Glomerular visceral epithelial cell (primary cell): ENCODE results near the gene MIXL1.

Experiments used
- DNase-seq: peaks from one replicate; pipeline ENCODE4 v3.0.0-alpha.2; 2016; ENCODE audit errors: extremely low spot score

Gene MIXL1

GRCh38 chr1:226276077-226276682 lies 52.7 kb downstream of the MIXL1 start:
- no peak for DNase-seq
